AG20443 (cell line): ENCODE results near the gene EFNA5.
A peak's percentile ranks its signal among the peaks of the same experiment; 100 is the strongest.

Experiments
- DNase-seq: peaks from one replicate; pipeline ENCODE4 v3.0.0; 2012; ENCODE audit warnings: low spot score, mixed read lengths

Gene EFNA5

DNA sequence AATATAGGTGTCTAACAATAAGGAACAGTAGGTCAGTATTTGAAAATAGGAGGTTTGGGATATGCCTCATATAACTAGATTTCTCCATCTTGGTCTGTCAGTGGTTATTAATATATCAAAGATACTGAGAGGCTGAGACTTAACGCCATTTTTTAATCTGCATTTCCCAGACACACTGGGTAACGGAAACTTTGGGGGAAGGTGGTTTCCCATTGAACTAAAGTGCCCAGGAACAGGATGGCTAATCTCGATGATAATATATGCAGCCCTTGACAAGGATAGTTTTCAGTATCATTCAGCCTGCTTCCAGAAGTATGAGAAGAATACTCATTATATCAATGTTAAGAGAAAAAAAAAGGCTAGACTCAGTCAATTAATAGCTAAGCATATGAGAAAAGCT, 30.7 kb downstream of the EFNA5 start:
- no peak for DNase-seq

DNA sequence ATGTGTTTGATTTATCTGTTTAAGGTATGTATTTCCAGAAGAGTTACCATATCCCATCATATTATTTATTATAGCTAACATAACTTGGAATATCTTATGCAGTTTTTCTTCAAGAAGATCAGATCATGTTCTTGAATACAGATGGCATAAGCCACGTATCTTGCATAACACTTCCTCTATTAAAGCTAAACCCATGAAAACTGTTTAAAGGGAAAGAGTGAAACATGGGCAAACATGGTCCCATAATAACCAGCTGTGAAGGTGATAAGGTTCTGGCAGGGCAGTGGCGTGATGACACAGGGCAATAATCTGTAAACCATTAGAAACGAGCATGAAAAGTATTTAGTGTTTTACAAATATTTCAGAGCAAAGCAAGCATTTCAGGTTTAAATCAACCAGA, 34.2 kb downstream of the EFNA5 start:
- DNase-seq = no peak

DNA sequence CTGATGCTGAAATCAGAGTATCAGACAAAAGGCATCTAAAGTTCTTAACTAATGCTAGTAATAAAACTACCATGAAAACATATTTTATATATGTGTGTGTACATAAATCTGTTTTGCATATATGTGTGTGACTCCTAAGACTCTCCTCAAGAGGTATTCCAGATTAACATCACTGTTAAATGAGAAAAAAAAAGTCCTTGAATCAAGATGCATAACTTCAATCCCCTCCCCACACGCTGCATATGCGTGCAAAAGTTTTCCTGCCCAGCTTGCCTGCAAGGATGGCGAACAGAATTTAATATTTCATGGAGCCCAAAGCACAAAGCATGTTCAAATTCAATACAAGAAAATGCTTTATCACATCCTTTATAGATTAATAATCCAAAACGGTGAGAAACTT, 34.7 kb downstream of the EFNA5 start:
- no peak for DNase-seq

DNA sequence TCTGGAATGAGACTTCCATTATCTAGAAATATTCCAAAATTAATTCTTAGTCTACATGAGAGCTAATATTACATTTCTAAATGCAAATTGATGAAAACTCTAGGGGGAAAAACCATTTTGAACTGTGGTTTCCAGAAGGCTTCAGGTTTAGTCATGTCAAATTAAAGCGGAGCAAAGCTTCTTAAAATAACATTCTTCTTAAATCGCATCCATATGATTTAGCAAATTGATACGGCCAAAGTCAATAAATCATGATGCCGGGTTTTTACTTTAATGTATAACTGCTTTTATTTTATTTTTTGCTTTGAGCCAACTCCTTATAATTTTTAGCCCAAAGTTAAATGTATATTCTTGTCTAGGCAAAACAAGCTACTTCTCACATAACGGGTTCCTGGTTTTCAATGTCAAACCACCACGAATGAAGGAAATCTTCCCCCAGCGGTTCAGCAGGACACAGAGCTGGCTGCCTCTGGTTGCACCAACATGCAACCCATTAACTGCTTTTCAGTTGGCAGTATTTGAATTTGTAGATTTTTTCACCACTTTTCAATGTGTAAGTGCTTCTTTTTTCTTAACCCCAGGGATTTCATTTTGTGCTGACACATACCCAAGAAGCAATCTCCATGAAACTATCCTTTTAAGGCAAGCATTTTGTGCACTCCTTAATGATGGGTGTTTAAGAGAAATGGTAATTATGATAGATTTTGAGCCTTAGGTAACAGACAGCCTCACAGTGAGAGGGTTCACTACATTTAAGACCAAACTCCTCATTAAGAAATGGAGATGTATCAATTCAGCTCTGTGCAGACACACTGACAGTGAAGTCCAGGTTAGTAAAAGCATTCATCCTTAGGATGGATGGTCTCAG, 35.5 kb downstream of the EFNA5 start:
- DNase-seq = no peak

DNA sequence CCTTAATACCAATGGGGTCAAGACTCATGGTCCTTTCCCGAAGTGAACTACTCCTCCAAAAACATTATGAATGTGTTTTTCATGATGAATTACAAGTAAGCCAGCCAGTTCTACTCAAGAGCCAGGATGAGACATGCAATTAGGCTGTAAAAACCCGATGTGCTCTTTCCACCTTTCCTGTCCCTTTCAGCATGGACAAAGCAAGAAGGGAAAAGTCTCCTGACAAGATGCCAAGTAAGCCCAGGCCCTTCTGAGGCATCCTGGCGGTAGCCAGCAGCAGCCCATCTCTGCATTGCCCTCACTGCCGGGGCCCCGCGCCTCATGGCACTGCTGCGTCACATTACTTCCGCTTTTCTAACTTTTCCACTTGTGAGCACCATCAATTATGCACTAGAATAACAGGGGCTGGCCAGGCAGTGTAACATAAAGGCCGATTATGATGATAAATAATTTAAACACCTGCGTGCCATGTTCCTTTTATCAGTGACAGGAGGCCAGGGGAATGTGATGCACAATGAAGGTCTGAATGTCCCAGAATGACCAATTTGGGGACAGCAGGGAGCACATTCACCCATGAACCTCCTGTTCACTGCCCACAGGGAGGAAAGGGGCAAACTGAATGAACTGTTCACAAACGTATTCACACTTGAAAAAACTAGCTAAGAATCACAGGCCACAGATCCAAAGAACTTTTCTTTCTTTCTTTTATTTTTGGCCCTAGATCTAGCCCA, 37.4 kb downstream of the EFNA5 start:
- DNase-seq = peak; percentile 32

DNA sequence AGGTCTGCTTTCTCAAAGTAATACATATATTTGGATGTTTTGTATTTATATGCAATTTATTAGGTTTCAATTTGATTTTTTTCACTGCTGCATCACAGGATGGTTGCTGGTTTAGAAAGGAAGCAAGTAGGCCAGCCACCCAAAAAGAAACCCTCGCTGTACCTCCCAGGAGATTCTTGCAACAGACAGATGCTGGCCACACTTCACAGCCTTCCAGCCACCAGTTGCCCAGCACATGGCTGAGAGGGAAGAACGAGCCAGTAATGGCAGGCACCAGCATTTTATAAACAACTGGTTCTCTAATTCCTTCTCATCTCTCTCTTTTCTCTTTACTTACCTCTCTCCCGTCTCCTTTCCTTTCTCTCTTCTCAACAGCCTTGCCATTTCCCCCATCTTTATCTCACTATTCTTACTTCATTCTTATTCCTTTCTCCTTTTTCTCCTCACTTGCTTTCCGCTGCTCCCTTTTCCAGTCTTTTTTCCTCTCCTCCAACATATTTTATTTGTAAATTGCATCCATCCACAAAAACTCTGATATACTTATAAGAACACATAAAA, 38.9 kb downstream of the EFNA5 start:
- DNase-seq = no peak

DNA sequence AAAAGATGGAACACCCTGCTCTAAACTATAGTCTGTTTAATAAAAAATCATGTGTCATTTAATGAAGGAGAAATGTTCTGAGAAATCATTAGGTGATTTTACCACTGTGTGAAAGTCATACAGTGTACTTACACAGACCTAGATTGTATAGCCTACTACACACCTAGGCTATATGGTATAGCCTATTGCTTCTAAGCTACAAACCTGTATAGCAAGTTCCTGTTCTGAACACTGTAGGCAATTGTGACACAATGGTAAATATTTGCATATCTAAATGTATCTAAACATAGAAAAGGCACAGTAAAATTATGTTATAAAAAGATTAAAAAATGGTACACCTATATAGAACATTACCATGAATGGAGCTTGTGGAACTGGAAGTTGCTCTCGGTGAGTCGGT, 40.6 kb downstream of the EFNA5 start:
- no peak for DNase-seq

DNA sequence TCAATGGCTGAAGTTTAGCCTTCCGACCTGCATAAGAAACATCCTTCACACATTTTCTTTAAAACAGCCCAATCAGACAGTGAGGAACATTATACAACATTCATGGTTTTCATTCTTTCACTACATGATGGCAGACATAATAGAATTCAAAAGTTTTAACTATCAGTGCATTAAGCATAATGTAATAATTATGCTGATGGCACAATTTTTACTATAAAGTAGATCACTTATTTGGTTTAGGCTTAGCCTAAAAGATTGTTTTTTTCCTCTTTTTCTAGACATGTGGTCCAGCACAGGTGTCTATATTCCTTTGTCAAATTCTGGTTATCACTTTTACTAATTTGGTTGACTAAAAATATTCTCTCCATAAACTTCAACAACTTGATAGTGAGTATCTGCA, 46.5 kb downstream of the EFNA5 start:
- no peak for DNase-seq

DNA sequence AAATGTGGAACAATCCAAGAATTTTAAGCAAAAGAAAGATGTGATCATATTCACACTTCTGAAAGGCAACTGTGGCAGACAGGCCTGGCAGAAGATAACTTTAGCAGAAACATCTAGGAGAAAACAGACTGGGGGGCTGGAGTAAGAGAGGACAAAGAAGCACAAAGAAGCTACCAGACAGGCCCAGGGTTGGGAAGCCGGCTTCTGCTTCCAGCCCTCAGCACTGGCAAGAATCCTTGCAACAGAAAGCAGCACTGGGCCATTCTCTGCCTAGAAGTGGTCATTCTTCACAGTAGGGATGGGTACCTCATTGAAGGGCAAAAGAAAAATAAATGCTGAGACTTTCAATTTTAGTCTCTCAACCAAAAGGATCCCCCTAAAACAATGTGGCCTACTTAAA, 49.6 kb downstream of the EFNA5 start:
- DNase-seq = no peak

DNA sequence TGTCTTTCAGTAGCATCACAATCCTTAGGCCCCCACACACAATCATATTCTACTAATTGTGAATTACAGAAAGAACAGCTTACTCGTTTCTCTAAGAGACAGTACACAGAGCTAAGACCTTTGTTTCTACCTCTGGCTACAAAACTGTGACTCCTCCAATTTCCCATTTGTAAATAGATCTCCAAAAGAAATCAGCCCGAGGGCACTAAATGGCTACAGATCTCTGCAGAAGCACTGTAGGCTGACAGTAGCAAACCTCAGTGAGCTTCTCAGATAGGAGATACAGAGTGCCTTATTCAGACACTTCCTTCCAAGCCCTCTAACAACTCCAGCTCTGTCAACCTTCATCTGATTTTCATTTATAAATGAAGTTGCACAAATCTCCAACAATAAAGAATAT, 51.0 kb downstream of the EFNA5 start:
- no peak for DNase-seq

DNA sequence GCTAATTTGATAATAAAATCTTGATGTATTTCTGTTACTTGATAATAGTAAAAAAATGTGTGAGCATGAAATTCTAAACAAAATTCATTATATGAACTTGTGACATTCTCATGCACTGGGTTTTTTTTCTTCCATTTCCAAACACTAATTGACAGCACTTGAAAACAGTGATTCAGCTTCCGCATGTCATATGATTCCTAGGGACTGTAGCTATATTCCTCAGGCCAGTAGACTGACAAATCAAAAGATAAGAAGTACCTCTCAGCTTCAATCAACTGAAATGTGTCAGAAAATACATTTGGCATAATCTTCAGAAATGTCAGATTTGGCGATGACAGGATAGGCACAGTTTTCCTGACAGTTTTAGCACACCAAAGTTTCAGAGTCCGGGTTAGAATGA, 52.5 kb downstream of the EFNA5 start:
- peak; percentile 13 for DNase-seq

DNA sequence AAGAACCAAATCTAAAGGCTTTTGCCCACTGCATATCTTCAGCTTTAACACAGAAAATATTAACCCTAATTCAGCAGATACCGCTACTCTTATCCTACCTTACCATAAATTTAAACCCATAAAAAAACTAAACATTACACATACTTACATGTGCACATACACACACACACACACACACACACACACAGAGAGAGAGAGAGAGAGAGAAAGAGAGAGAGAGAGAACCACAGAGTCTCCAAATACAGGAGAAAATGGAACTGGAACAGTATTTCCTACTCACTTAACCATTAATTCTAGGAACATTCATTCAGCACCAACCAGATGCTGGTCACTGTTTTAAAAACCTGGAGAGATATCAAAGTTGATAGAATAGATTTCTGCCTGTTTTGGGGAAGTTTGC, 53.7 kb downstream of the EFNA5 start:
- DNase-seq = no peak

DNA sequence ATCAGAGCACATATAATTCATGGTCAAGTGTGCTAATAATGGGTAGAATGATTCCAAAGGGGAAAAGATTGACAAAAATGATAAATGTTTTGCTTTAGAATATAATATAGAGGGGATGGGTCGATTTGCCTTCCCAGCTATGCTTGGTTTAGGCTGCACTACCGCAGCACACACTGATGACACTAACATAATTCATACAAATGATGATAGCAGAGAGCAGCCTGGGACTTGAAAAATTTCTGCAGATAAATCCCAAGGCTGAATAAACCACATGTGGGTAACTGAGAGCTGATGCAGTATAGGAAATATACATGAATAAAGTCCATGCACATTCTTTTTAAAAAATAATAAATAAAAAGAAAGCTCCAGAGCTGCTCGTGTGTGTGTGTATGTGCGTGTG, 54.5 kb downstream of the EFNA5 start:
- DNase-seq = no peak

DNA sequence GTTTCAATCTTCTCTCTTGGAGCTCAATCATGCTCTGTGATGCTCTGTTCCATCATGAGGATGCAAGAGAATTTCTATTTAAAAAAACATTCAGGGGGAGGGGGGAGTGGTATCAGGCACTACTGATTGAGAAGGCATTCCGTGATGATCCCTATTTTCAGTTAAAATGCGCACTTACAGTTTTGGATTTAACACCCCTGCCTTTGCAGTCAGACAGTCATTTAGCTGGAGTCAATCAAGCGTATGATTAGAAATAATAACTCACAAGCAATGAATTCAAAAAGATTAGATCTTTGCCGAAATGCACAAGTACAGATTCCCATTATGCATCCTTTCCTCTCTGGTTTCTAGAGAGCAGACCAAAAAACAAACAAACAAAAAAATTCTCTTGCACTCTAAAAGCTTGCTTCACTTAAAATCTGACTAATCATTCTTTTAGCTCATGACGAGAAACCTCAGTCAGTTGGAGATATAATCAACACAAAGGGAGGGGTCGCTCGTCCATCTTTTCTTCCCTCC, 55.4 kb downstream of the EFNA5 start:
- peak; percentile 20 for DNase-seq

DNA sequence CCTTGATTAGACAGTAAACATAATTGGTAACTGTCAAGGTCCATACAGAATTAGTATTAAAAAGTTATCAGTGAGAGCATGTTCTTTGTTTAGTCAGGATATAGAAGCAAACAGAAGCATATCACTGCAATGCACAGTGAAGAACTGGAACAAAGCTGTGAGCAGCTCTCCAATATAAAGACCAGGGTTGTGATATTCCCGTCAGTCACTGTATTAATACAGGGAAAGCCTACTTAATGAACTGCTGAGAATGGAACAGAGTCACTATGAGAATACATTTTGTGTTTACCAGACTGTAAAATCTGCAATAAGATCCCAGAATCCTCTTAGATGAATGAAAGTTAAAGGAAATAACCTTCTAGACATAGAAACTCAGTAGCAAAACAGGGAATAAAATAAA, 58.2 kb downstream of the EFNA5 start:
- DNase-seq = no peak

DNA sequence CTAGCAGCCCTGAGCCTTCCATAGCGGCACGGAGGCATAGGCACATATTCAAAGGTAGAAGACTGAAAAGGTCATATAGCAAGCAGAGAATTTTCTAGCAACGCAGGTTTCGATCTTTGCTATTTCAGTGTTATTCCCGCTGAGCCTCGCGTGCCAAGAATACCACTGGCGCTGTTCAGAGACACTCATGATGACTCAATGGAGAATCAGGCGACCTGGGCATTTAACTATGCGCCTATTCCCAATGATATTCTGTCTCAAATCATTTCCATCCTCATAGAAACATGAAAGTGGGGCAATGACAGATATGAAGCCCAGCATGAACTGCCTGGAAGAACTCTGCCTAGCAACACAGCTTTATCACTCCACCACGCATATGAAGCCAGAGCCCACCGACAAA, 59.9 kb downstream of the EFNA5 start:
- no peak for DNase-seq

DNA sequence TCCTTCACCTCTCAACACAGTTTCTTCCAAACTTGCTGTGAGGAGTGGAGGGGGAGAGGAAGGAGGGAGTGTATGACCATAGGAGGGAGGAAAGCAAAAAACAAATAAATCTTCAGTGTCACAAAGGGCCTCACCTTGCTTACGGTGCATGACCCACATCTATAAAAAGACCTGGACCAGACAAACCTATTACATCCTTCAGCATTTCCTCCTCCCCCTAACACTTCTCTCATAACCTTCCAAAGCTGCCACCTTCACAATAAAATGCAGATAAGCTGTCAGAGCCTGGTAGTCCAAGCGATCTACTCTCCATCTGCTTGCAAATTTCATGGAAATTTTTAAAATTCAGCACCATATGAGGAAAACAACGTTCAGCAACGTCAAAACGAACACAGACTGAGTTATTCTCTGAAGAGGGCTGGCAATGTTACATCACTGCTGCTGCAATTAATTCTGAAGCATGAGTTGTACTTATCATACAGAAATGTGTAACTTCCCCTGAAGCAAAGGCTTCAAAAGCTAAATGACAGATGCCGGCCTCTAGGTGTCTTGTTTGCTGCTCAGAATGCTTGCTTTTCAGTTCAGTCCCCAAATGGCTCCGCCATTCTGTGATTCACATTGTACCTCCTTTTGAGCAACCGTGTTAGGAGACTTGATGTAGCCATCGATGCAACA, 62.9 kb downstream of the EFNA5 start:
- DNase-seq = no peak

DNA sequence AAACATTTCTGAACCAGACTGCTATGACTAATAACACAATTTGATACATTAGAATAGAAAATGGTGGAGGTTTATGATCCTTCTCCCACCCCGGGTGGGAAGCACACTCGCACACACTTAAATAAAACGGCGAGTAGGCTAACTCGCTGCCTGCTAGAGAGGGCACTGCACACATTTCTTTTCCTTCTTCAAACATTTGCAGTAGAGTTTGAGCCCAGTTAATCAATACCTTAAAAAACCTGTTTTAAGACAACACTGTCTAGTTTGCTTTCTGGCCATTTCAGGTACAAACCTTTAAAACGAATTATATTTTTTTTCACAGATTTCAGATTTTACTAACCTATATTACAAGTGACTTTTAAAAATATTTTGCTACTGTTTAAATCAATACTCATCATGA, 63.5 kb downstream of the EFNA5 start:
- no peak for DNase-seq

DNA sequence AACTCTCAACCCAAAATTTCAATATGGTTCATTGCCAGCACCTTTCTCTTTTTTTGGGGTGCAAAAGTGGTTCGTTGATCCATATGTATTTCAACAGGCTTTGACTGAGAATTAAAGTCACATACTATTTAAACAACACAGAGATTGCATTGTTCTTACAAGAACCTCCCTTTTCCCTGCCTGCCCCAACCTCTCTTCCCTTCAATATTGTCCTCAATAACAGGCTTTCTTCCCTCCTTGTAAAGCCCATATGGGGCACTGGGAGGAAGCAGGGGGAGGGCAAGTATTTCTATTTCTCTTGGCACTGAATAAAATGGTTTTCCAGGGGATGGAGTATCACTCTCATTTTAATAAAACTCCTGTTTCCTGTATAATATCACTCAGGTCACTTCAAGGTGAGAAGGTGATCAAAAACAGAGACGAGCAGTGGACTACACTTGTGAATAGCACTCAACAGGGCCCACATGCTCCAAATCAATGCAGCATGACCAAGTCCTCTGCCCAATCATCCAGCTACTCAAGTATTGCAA, 65.1 kb downstream of the EFNA5 start:
- DNase-seq = no peak

DNA sequence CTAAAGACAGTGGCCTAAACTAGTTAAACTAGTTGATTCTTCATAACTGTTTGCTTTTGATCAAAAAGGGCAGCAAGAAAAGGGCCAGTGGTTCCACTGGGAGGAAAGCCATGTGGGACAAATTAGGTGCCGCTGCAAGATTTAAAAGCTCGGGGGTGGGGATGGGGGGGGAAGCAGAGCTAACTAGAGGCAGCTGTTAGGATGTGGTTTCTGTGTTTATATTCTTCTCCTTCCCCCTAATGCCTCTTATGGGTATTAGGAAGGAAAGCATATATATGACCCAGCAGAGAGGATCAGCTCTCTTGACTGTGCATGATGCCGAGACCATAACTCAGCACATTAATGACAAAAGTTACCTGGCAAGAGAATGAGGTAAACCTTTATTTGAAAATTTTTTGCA, 65.7 kb downstream of the EFNA5 start:
- DNase-seq = no peak

DNA sequence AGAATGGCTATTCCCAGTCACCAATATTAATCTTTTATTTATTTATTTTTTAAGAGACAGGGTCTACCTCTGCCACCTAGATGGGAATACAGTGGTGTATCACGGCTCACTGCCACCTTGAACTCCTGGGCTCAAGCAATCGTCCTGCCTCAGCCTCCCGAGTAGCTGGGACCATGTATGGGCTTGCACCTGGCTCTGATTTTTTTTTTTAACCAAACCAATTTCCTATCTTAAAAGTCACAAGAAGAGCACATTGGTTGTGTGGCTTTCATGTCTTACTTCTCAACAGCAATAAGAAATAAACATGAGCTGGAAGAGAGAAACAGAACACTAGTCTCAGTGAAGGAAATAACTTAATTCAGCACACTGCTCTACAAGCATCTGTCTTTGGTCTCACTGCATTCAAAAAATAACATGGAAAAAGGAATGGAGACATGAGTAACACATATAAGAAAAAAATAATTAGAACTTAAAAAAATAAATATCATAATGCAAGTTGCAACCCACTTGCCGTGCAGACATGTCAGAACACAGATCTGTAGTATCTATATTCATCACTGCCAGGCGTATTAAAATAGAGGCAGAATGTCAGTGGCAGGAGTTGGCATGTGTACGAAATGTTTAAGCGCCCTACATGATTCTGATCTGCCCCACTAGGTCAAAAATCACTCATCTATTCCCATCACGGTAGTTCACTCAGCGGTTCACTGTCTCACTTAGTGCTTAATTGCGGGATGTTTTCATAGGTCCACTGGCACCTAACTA, 66.4 kb downstream of the EFNA5 start:
- no peak for DNase-seq

DNA sequence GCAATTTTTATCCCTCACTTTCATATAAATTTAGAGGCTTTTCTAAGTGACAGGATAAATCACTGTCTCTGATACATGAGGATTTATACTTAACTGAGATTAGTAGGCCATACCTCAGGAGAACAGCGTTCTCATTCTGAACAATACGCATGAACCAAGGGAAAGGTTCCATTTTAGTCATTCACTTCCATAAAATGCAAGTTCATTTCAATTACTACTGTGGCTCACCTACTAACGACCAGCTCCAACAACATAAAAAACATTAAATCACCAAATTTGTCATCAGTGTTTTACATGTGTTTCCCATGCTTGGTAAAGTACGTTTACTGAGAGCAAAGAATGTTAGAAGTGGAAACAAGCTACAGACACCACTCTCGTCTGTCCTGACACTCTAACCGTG, 67.4 kb downstream of the EFNA5 start:
- DNase-seq = no peak
